GM03348 (cell line): ENCODE results near the gene PIK3C2A.

ENCODE experiments used
- DNase-seq: peaks from one replicate; pipeline ENCODE4 v3.0.0; 2012; ENCODE audit warnings: low spot score

PIK3C2A gene

GRCh38 chr11:17217401-17217800, 9.6 kb upstream of the PIK3C2A start:
- DNase-seq, result no peak

GRCh38 chr11:17214338-17214737, 6.6 kb upstream of the PIK3C2A start:
- DNase-seq, result no peak

GRCh38 chr11:17211286-17211685, 3.5 kb upstream of the PIK3C2A start:
- no peak for DNase-seq

- no peak for DNase-seq
Observed at GRCh38 chr11:17209939-17210245, 2.1 kb upstream of the PIK3C2A start.

- no peak for DNase-seq
Observed at GRCh38 chr11:17208257-17208999, 642 bp upstream of the PIK3C2A start.

GRCh38 chr11:17206463-17206862, 1.3 kb downstream of the PIK3C2A start:
- DNase-seq, result no peak

GRCh38 chr11:17197431-17197898, 10.3 kb downstream of the PIK3C2A start:
- DNase-seq, result no peak

- no peak for DNase-seq
Observed at GRCh38 chr11:17188675-17189074, 19.1 kb downstream of the PIK3C2A start.

- DNase-seq, result no peak
Observed at GRCh38 chr11:17186932-17187692, 20.7 kb downstream of the PIK3C2A start.

GRCh38 chr11:17185938-17186337, 21.8 kb downstream of the PIK3C2A start:
- DNase-seq, result no peak

- DNase-seq, result no peak
Observed at GRCh38 chr11:17184882-17185587, 22.8 kb downstream of the PIK3C2A start.

- no peak for DNase-seq
Observed at GRCh38 chr11:17183836-17184235, 23.9 kb downstream of the PIK3C2A start.

GRCh38 chr11:17179970-17180369, 27.8 kb downstream of the PIK3C2A start:
- DNase-seq, result no peak

GRCh38 chr11:17173332-17173731, 34.5 kb downstream of the PIK3C2A start:
- DNase-seq, result no peak

- peak; percentile 61 for DNase-seq
Observed at GRCh38 chr11:17171916-17172315, 35.9 kb downstream of the PIK3C2A start.

GRCh38 chr11:17171343-17171742, 36.4 kb downstream of the PIK3C2A start:
- peak; percentile 68 for DNase-seq

- DNase-seq, result no peak
Observed at GRCh38 chr11:17169876-17170275, 37.9 kb downstream of the PIK3C2A start.

- DNase-seq, result no peak
Observed at GRCh38 chr11:17165247-17165890, 42.4 kb downstream of the PIK3C2A start.

- DNase-seq, result peak; percentile 11
Observed at GRCh38 chr11:17164361-17165246, 43.2 kb downstream of the PIK3C2A start.

GRCh38 chr11:17163736-17164135, 44.0 kb downstream of the PIK3C2A start:
- no peak for DNase-seq

GRCh38 chr11:17163291-17163690, 44.5 kb downstream of the PIK3C2A start:
- no peak for DNase-seq
